Cerebellar cortex (tissue), 1 donor: Measurements from ENCODE around the gene STAB2.
"Not testable (repeated sequence)": the region's sequence is repeated elsewhere in the genome, so short reads cannot be mapped to it uniquely, and the experiment has no call there.

Experiments used
- DNase-seq: peaks from one replicate; pipeline ENCODE4 v3.0.0-alpha.2; 2015; ENCODE audit warnings: low spot score

Gene STAB2

GRCh38 chr12:103653568-103654173, 66.6 kb downstream of the STAB2 start:
- not testable (repeated sequence) for DNase-seq

GRCh38 chr12:103654816-103655215, 67.7 kb downstream of the STAB2 start:
- DNase-seq = no peak

GRCh38 chr12:103656291-103656690, 69.2 kb downstream of the STAB2 start:
- no peak for DNase-seq

- DNase-seq = no peak
Measured at GRCh38 chr12:103657331-103657730, 70.3 kb downstream of the STAB2 start.

- peak; percentile 60 for DNase-seq
Measured at GRCh38 chr12:103664626-103665025, 77.6 kb downstream of the STAB2 start.

GRCh38 chr12:103665971-103666370, 78.9 kb downstream of the STAB2 start:
- no peak for DNase-seq

- no peak for DNase-seq
Measured at GRCh38 chr12:103667125-103667524, 80.1 kb downstream of the STAB2 start.

- DNase-seq = no peak
Measured at GRCh38 chr12:103668520-103668919, 81.4 kb downstream of the STAB2 start.

- DNase-seq = no peak
Measured at GRCh38 chr12:103671367-103671766, 84.3 kb downstream of the STAB2 start.

GRCh38 chr12:103672401-103673119, 85.5 kb downstream of the STAB2 start:
- DNase-seq = no peak

GRCh38 chr12:103673487-103673886, 86.4 kb downstream of the STAB2 start:
- no peak for DNase-seq

GRCh38 chr12:103673891-103674375, 86.9 kb downstream of the STAB2 start:
- no peak for DNase-seq

GRCh38 chr12:103676893-103677292, 89.8 kb downstream of the STAB2 start:
- DNase-seq = no peak

GRCh38 chr12:103677341-103677740, 90.3 kb downstream of the STAB2 start:
- no peak for DNase-seq

- no peak for DNase-seq
Measured at GRCh38 chr12:103677905-103678304, 90.8 kb downstream of the STAB2 start.

- DNase-seq = no peak
Measured at GRCh38 chr12:103679421-103680170, 92.5 kb downstream of the STAB2 start.

- DNase-seq = no peak
Measured at GRCh38 chr12:103680591-103681141, 93.6 kb downstream of the STAB2 start.

GRCh38 chr12:103686026-103686425, 99.0 kb downstream of the STAB2 start:
- DNase-seq = no peak

GRCh38 chr12:103687253-103687652, 100.2 kb downstream of the STAB2 start:
- no peak for DNase-seq

GRCh38 chr12:103688376-103689063, 101.4 kb downstream of the STAB2 start:
- DNase-seq = no peak

- no peak for DNase-seq
Measured at GRCh38 chr12:103690426-103690825, 103.4 kb downstream of the STAB2 start.

- no peak for DNase-seq
Measured at GRCh38 chr12:103691063-103691462, 104.0 kb downstream of the STAB2 start.
